HL-60 (cell line): ENCODE data around the gene ZNF302.

Source experiments
- DNase-seq, 2 experiments: peaks; one replicate each; pipeline ENCODE4 v3.0.0-alpha.2; 2010 to 2020; ENCODE audit warnings: low read depth in 1 of 2, low spot score in 1 of 2
- H3K27ac ChIP-seq: fragments of 250-450 bp; sonication (Bioruptor Pico); replicated peaks from 2 replicates; pipeline ENCODE4 v1.5.1; 2020; ENCODE audit warnings: mild to moderate bottlenecking, moderate library complexity
- H3K27me3 ChIP-seq: fragments of 250-450 bp; sonication (Bioruptor Pico); 2 replicates; pipeline ENCODE4 v1.5.1; 2021; ENCODE audit warnings: mild to moderate bottlenecking, moderate library complexity; ENCODE audit not compliant: insufficient read depth, poor library complexity, severe bottlenecking
- H3K4me3 ChIP-seq: replicated peaks from 2 replicates; pipeline ENCODE4 v1.5.1; 2011; ENCODE audit warnings: mild to moderate bottlenecking, control low read depth, low read length; ENCODE audit not compliant: insufficient read depth
- CTCF ChIP-seq: IDR thresholded peaks from one replicate; pipeline ENCODE4 v1.5.1; 2011; ENCODE audit warnings: low read length, control low read depth, inconsistent platforms; ENCODE audit not compliant: insufficient read depth
- GABPA ChIP-seq: IDR thresholded peaks from 2 replicates; pipeline ENCODE4 v1.6.1; 2012; ENCODE audit warnings: low read depth
- POLR2AphosphoS5 ChIP-seq: IDR thresholded peaks from 2 replicates; pipeline ENCODE4 v1.6.1; 2012; ENCODE audit warnings: low read depth
- REST ChIP-seq: IDR thresholded peaks from 2 replicates; pipeline ENCODE4 v1.6.1; 2012; ENCODE audit warnings: low read depth; ENCODE audit not compliant: insufficient replicate concordance
- SPI1 ChIP-seq: IDR thresholded peaks from 2 replicates; pipeline ENCODE4 v1.6.1; 2012; ENCODE audit warnings: low read depth, mild to moderate bottlenecking, borderline replicate concordance

Gene ZNF302

GRCh38 chr19:34686455-34686854 lies 9.0 kb downstream of the ZNF302 start:
- DNase-seq = no peak
- H3K27me3 ChIP-seq = no peaks in the 10 kb centered on the region
- no peak overlapping the region for H3K27ac ChIP-seq
- TF ChIP-seq CTCF (no peak), REST (no peak), SPI1 (no peak), POLR2AphosphoS5 (no peak), GABPA (no peak)
- H3K4me3 ChIP-seq = no peak overlapping the region

GRCh38 chr19:34687348-34687747 lies 9.9 kb downstream of the ZNF302 start:
- no peak overlapping the region for H3K27ac ChIP-seq
- DNase-seq = no peak
- TF ChIP-seq GABPA (no peak), REST (no peak), SPI1 (no peak), CTCF (no peak), POLR2AphosphoS5 (no peak)
- H3K4me3 ChIP-seq = no peak overlapping the region
- no peaks in the 10 kb centered on the region for H3K27me3 ChIP-seq

- no peaks in the 10 kb centered on the region for H3K27me3 ChIP-seq
- no peak for DNase-seq
- TF ChIP-seq SPI1 (no peak), CTCF (no peak), POLR2AphosphoS5 (no peak), GABPA (no peak), REST (no peak)
- no peak overlapping the region for H3K27ac ChIP-seq
- H3K4me3 ChIP-seq = no peak overlapping the region
Observed at GRCh38 chr19:34688592-34688991, 11.1 kb downstream of the ZNF302 start.
